ENCODE results near the gene KRTAP5-4.
A peak's percentile ranks its signal among the peaks of the same experiment; 100 is the strongest.
"Not testable (repeated sequence)": the region's sequence is repeated elsewhere in the genome, so short reads cannot be mapped to it uniquely, and the experiment has no call there.

The KRTAP5-4 gene

GRCh38 chr11:1667121-1667850 is 45.3 kb upstream of the KRTAP5-4 start:
- DNase-seq (ENCODE audit: extremely low spot score): peak; percentile 14
- POLR2A ChIA-PET: no interaction called here
- no peak for TF ChIP-seq CTCF (IDR thresholded peaks at IDR 0.05; ENCODE audit: control extremely low read depth, extremely low read depth, low read depth, missing control alignments)
- CTCF ChIA-PET: interaction anchor here (0.9 to 1.2 kb wide), 3 partner anchors 12 to 486 kb away, joined by 3 read pairs; no protein-coding TSS in a partner anchor

- no peak for TF ChIP-seq CTCF (IDR thresholded peaks at IDR 0.05; ENCODE audit: control extremely low read depth, extremely low read depth, low read depth, missing control alignments)
- CTCF ChIA-PET: no interaction called here
- POLR2A ChIA-PET: no interaction called here
- no peak for DNase-seq (ENCODE audit: extremely low spot score)
Observed at GRCh38 chr11:1665313-1665712, 43.4 kb upstream of the KRTAP5-4 start.

DNA sequence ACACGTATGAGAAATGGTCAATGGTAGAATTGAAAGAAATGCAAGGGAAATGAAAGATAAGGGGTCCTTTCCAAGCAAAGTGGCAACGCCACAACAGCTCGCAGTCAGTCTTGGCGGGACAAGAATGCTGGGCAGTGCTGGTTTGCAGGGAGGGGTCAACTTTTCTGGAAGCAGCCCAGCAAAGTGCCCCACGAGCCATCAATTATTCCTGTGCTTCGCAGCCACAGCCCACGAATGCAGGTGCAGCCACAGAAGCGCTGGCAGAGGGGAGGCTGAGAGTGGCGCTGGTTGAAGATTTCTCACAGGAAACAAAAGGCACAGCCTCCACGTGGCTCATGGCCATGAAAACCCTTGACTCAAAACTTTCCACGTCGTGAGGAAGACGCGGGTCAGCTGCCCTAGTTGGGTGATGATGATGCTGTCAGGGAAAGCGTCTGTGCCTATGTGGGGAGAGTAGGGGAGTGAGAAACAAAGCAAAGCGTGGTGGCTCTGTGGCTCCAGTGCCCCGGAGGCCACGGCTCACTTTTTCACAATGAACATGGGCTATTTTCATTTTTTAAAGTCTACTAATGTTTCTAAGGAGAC is 40.9 kb upstream of the KRTAP5-4 start:
- CTCF ChIA-PET, POLR2A ChIA-PET: not testable (repeated sequence)

DNA sequence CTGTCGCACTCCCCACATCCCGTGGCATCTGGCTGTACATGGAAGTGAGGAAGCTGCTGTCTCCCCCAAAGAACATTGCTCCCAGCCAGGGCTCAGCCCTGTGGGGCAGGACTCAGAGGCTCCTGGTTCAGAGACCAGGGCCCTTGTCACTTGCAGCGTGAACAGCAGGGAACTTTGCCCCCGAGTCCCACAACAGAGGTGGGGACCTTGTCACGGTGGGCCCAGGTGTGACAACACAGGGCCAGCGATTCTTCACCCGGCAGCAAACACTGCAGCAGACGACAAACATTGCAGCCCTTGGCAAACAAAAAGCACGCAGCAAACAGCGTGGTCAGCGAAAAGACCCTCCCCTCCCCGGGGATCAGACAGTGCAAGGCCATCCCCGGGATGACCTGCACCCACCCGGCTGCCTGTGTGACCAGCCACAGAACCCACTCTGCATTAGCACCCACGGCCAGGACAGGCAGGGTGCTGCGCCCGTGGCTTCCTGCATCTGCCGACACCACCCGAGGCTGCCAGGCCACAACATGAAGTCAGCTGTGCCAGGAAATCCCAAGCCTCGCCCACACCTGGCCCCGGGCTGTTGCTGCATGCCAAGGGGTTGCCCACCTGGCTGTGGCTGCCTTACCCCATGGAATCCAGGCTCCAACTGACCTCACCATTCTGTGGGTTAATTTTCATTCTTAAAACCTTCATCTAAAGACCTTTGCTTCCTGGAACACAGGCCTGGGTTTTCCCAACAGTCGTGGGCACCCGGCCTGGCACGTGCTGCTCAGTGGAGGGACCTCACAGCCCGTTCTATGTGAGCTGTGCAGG is 39.7 kb upstream of the KRTAP5-4 start:
- CTCF ChIA-PET; POLR2A ChIA-PET; DNase-seq (ENCODE audit: extremely low spot score): not testable (repeated sequence)

More for the DNA sequence above, 40.9 kb upstream of the KRTAP5-4 start:
- not testable (repeated sequence) for DNase-seq (ENCODE audit: extremely low spot score)

DNA sequence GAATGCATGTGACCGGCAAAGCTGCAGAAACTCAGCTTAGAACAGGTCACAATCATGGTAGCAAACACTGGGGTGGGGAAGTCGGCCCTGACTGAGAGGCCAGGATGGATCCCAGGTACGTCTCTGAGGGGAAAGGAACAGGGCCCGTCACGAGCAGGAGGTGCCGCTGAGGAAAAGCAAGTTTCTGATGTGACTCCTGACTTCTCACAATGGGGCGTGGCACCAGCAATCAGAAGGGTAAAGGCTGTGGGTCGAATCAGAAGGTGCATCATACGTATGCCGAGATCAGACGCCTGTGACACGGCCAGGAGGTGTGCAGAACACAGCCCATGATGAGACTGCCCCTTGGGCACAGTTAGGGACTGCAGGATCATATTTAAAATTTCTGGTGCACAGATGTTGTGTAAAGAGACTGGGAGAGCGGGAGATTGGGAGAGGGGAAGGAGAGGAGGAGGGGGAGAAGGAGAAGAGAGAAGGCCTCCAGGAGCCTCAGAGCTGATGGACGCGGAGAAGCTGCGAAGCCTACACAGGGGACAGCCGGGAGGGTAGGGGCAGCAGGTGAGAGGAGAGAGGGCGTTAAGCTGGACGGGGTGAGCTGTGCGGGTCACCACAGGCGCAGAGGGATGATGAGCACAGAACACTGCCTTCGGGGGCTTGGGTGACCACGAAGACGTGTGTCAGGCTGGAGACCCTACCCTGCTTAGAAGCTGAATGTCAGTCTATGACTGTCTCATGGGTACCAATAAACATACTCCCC is 38.4 kb upstream of the KRTAP5-4 start:
- no peak for DNase-seq (ENCODE audit: extremely low spot score)
- ChIA-PET CTCF (interaction anchor here (0.6 to 1.2 kb wide), 2 partner anchors 34 to 173 kb away, joined by 3 read pairs; no protein-coding TSS in a partner anchor), POLR2A (no interaction called here)
- TF ChIP-seq CTCF (IDR thresholded peaks at IDR 0.05; ENCODE audit: control extremely low read depth, extremely low read depth, low read depth, missing control alignments): no peak

DNA sequence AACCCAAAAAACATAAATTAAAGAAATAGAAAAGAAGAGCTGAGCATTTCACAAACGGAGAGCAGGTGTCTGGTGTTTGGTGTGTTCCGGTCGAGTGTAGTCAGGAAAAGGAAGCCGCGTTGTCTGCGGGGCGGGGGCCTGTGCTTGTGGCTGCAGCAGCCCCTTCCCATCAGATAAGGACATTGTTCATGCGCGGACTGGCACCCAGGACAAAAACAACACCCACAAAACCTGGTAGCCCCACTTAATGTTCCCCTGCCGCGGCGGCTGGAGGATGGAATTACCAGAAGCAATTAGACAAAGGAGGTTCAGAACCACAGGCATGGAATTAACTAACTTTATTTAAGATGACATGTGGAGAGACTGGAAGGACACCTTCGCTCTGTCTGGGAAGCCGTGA is 37.6 kb upstream of the KRTAP5-4 start:
- no peak for DNase-seq (ENCODE audit: extremely low spot score)
- POLR2A ChIA-PET: no interaction called here
- no peak for TF ChIP-seq CTCF (IDR thresholded peaks at IDR 0.05; ENCODE audit: control extremely low read depth, extremely low read depth, low read depth, missing control alignments)
- CTCF ChIA-PET: no interaction called here

DNA sequence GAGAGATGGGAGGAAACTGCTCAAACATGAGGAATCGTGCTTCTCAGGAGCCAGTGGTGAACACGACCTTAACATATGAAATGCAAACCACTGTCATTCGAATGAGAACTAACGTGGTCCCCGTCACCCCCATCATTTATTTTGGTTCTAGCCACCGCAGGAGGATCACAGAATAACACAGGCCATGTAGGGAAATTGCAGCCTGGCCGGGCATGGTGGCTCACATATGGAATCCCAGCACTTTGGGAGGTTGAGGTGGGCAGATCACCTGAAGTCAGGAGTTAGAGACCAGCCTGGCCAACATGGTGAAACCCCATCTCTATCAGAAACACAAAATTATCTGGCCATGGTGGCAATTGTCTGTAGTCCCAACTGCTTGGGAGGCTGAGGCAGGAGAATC is 34.7 kb upstream of the KRTAP5-4 start:
- POLR2A ChIA-PET: no interaction called here
- DNase-seq (ENCODE audit: extremely low spot score): no peak
- CTCF ChIA-PET: interaction anchor here (4.7 to 6.9 kb wide), 2 partner anchors 36 to 496 kb away, joined by 68 to 72 read pairs; no protein-coding TSS in a partner anchor
- TF ChIP-seq CTCF (IDR thresholded peaks at IDR 0.05; ENCODE audit: control extremely low read depth, extremely low read depth, low read depth, missing control alignments): no peak
